IMR-90 (cell line): ENCODE results near the gene ILF3. TPM values are rescaled to one million over a fixed set of nuclear protein-coding genes. Genes with fewer than 3 reads are reported as not detected.

Experiments used
- ATAC-seq: fragments of 200-7000 bp; cut with Tn5 transposase; 2 replicates; pipeline ENCODE4 v1.9.1; 2020; ENCODE audit warnings: low read depth, mild to moderate bottlenecking, moderate library complexity
- BruUV-seq: library from RNA; stranded (reverse); fragments of 400-500 nt; replicated peaks from 2 replicates; lab custom pipeline; 2021; lab: Mats Ljungman, UMichigan
- CTCF ChIA-PET: fragments of 300-600 bp; formaldehyde crosslinking; extraction: SDS; loops from one replicate; lab custom pipeline; 2021; ENCODE audit warnings: antibody characterized with exemption; lab: Yijun Ruan, JAX
- POLR2A ChIA-PET: fragments of 300-600 bp; sonication (Branson Sonifier 250); formaldehyde crosslinking; loops from one replicate; lab custom pipeline; 2022; ENCODE audit warnings: antibody characterized with exemption; ENCODE audit not compliant: unreplicated experiment; lab: Charles Lee
- DNase-seq: peaks from one replicate; pipeline ENCODE4 v3.0.0; 2013
- H2AFZ ChIP-seq: replicated peaks from 2 replicates; pipeline ENCODE3; 2013; ENCODE audit warnings: low read length, mild to moderate bottlenecking; ENCODE audit not compliant: poor library complexity
- H2AK5ac ChIP-seq: 2 replicates; pipeline ENCODE4 v1.6.1; 2013; ENCODE audit warnings: low read depth, low read length, inconsistent platforms
- H2AK9ac ChIP-seq: replicated peaks from 2 replicates; pipeline ENCODE3; 2013; ENCODE audit warnings: mild to moderate bottlenecking, low read depth, low read length, moderate library complexity; ENCODE audit not compliant: poor library complexity
- H2BK120ac ChIP-seq: 2 replicates; pipeline ENCODE4 v1.6.1; 2013; ENCODE audit warnings: low read depth, low read length, inconsistent platforms
- H2BK15ac ChIP-seq: 3 replicates; pipeline ENCODE4 v1.6.1; 2013; ENCODE audit warnings: low read depth, low read length, inconsistent platforms
- H2BK20ac ChIP-seq: 2 replicates; pipeline ENCODE4 v1.6.1; 2013; ENCODE audit warnings: low read depth, mild to moderate bottlenecking, inconsistent platforms, low read length, moderate library complexity
- H2BK5ac ChIP-seq: 2 replicates; pipeline ENCODE4 v1.6.1; 2013; ENCODE audit warnings: mild to moderate bottlenecking, low read depth, low read length, inconsistent platforms; ENCODE audit not compliant: poor library complexity, severe bottlenecking
- H3K14ac ChIP-seq: replicated peaks from 2 replicates; pipeline ENCODE4 v1.6.1; 2013; ENCODE audit warnings: low read depth, low read length, inconsistent platforms
- H3K18ac ChIP-seq: 2 replicates; pipeline ENCODE4 v1.6.1; 2013; ENCODE audit warnings: low read depth, low read length, control low read depth
- H3K23ac ChIP-seq: 2 replicates; pipeline ENCODE4 v1.6.1; 2013; ENCODE audit warnings: low read depth, low read length, inconsistent platforms
- H3K27ac ChIP-seq: 2 replicates; pipeline ENCODE4 v1.5.1; 2013; ENCODE audit warnings: mild to moderate bottlenecking, control low read depth, low read length; ENCODE audit not compliant: insufficient read depth
- H3K27me3 ChIP-seq: 2 replicates; pipeline ENCODE4 v1.6.1; 2013; ENCODE audit warnings: low read length; ENCODE audit not compliant: control insufficient read depth, insufficient read depth
- H3K36me3 ChIP-seq: 2 replicates; pipeline ENCODE4 v1.6.1; 2013; ENCODE audit warnings: low read length, mixed read lengths; ENCODE audit not compliant: control insufficient read depth, insufficient read depth
- H3K4ac ChIP-seq: 2 replicates; pipeline ENCODE4 v1.6.1; 2013; ENCODE audit warnings: low read depth, low read length, inconsistent platforms
- H3K4me1 ChIP-seq: 2 replicates; pipeline ENCODE4 v1.6.1; 2013; ENCODE audit warnings: low read length, mixed read lengths; ENCODE audit not compliant: control insufficient read depth, insufficient read depth
- H3K4me2 ChIP-seq: 2 replicates; pipeline ENCODE4 v1.6.1; 2013; ENCODE audit warnings: low read depth, mild to moderate bottlenecking, control low read depth, low read length, moderate library complexity
- H3K4me3 ChIP-seq: 2 replicates; pipeline ENCODE4 v1.5.1; 2013; ENCODE audit warnings: low read depth, mild to moderate bottlenecking, control low read depth, low read length, moderate library complexity; ENCODE audit not compliant: insufficient read depth
- H3K56ac ChIP-seq: 2 replicates; pipeline ENCODE4 v1.6.1; 2013; ENCODE audit warnings: low read length, inconsistent platforms; ENCODE audit not compliant: insufficient read depth; ENCODE audit errors: extremely low read depth
- H3K79me1 ChIP-seq, 2 experiments: 2 replicates each; pipeline ENCODE4 v1.6.1; 2013; ENCODE audit warnings: low read length in 2 of 2, inconsistent platforms in 1 of 2, low read depth in 1 of 2
- H3K9ac ChIP-seq: 2 replicates; pipeline ENCODE4 v1.6.1; 2013; ENCODE audit warnings: low read depth, low read length, control low read depth
- H3K9me1 ChIP-seq: 2 replicates; pipeline ENCODE4 v1.6.1; 2013; ENCODE audit warnings: low read length, inconsistent platforms; ENCODE audit not compliant: insufficient read depth
- H3K9me3 ChIP-seq: 2 replicates; pipeline ENCODE4 v1.6.1; 2013; ENCODE audit warnings: low read length; ENCODE audit not compliant: control insufficient read depth, insufficient read depth
- H4K20me1 ChIP-seq: 2 replicates; pipeline ENCODE4 v1.6.1; 2013; ENCODE audit warnings: low read length, inconsistent platforms; ENCODE audit not compliant: insufficient read depth
- H4K5ac ChIP-seq: 2 replicates; pipeline ENCODE4 v1.6.1; 2013; ENCODE audit warnings: mild to moderate bottlenecking, low read depth, low read length, control low read depth
- H4K8ac ChIP-seq, 2 experiments: 2 replicates each; pipeline ENCODE4 v1.6.1; 2013; ENCODE audit warnings: low read depth in 2 of 2, low read length in 2 of 2, control low read depth in 1 of 2, inconsistent platforms in 1 of 2
- H4K91ac ChIP-seq: 2 replicates; pipeline ENCODE4 v1.6.1; 2013; ENCODE audit warnings: low read depth, low read length, inconsistent platforms; ENCODE audit not compliant: insufficient read depth
- CEBPB ChIP-seq: IDR thresholded peaks from 2 replicates; pipeline ENCODE4 v1.6.1; 2012; ENCODE audit warnings: low read depth, low read length, improper control_type of control experiment
- MAFK ChIP-seq: IDR thresholded peaks from 2 replicates; pipeline ENCODE4 v1.6.1; 2012; ENCODE audit warnings: low read depth, low read length, improper control_type of control experiment
- SMC3 ChIP-seq: fragments of 150-350 bp; IDR thresholded peaks from 2 replicates; pipeline ENCODE4 v1.6.1; 2016; ENCODE audit warnings: low read depth, mild to moderate bottlenecking, antibody characterized with exemption, low read length, moderate library complexity
- WGBS, 2 experiments: methylation state at CpG; one replicate each; pipeline versions ENCODE4 v1.1.5 to v1.1.7; 2013; ENCODE audit warnings: missing lambda C conversion rate in 2 of 2; ENCODE audit not compliant: insufficient read length in 1 of 2; ENCODE audit errors: extremely low coverage in 2 of 2; 5-methylcytosine and 5-hydroxymethylcytosine counted together
- dilution Hi-C: fragments of 300-500 bp; cut with HindIII; formaldehyde crosslinking; loops from one replicate; pipeline ENCODE4 v1.14.3; 2018; ENCODE audit warnings: low sequenced_read_pairs; ENCODE audit not compliant: unreplicated experiment
- in situ Hi-C: fragments of 300-500 bp; cut with MboI; formaldehyde crosslinking; loops from 3 replicates; pipeline ENCODE4 v1.14.3; 2019; ENCODE audit warnings: low sequenced_read_pairs, inconsistent platforms, mixed read lengths
- intact Hi-C: fragments of 100-400 bp; cut with micrococcal nuclease; formaldehyde crosslinking; loops from 2 replicates; pipeline ENCODE4 v1.10.0; 2022
- polyA plus RNA-seq, 3 experiments: library from polyadenylated mRNA; depleted of rRNA; stranded (reverse); fragments of >200 nt; gene quantifications; 2 replicates each; pipeline ENCODE4 v1.2.3, GENCODE V29; 2012; ENCODE audit warnings: low replicate concordance in 1 of 3
- total RNA-seq: library from RNA; depleted of rRNA; stranded (reverse); fragments of >200 nt; gene quantifications from 2 replicates; pipeline ENCODE4 v1.2.3, GENCODE V29; 2012

ILF3 gene
- total and polyA plus RNA-seq, 2 of the 4 experiments (the other 2 are of a cell fraction), result 120 to 166 TPM

- Histone ChIP-seq H3K4ac (no peak overlapping the region), H3K9me3 (no peaks in the 10 kb centered on the region), H3K27ac (no peak overlapping the region), H3K9me1 (no peaks in the 10 kb centered on the region), H4K8ac (no peak overlapping the region), H4K20me1 (no peaks in the 10 kb centered on the region), H3K27me3 (no peaks in the 10 kb centered on the region), H4K5ac (no peak overlapping the region), H2BK15ac (no peak overlapping the region), H4K91ac (no peak overlapping the region), H2BK20ac (no peak overlapping the region), H2AK5ac (no peak overlapping the region), H3K14ac (no peak overlapping the region), H3K4me3 (no peak overlapping the region), H2BK120ac (no peak overlapping the region), H2BK5ac (no peak overlapping the region), H3K23ac (no peak overlapping the region), H2AFZ (no peak overlapping the region), H3K79me1 (peaks cover 2 to 3% of the 10 kb centered on the region in 2 experiments; a peak in 3 of 4 replicates), H3K18ac (no peak overlapping the region), H3K9ac (no peak overlapping the region), H3K4me2 (no peak overlapping the region), H2AK9ac (no peak overlapping the region), H3K36me3 (peaks cover 19% of the 10 kb centered on the region), H3K56ac (no peak overlapping the region), H3K4me1 (peaks cover 3% of the 10 kb centered on the region; the same call in 1 of the 2 replicates)
- TF ChIP-seq CEBPB, result no peak
- no peak for TF ChIP-seq MAFK
- no peak for TF ChIP-seq SMC3
- ATAC-seq (no peak), DNase-seq (no peak)
- dilution Hi-C loops (no loop called here), intact Hi-C loops (loop anchor here (10.0 kb wide), 1 partner anchor 162 kb away; no protein-coding TSS in a partner anchor), in situ Hi-C loops (loop anchor here (10.0 kb wide), 1 partner anchor 152 kb away; no protein-coding TSS in a partner anchor)
- 83% methylated on average over 9 of the region's 12 CpGs; no CpG with 5 or more reads in 1 of the 2 experiments for WGBS, 2 experiments
- ChIA-PET POLR2A (no interaction called here), CTCF (interaction anchor here (0.8 to 1.2 kb wide), 2 partner anchors 65 to 68 kb away, joined by 3 to 7 read pairs; no protein-coding TSS in a partner anchor)
- BruUV-seq, result no TSS peak
These were observed 7.5 kb upstream of the ILF3 start for GRCh38 chr19:10646456-10647159.
